ENCODE measurements around the gene ARHGAP42. TPM values are rescaled to one million over a fixed set of nuclear protein-coding genes. Genes with fewer than 3 reads are reported as not detected.

Gene ARHGAP42
- total and polyA plus RNA-seq, 8 donors: 0.76 to 4.9 (median 1.8) TPM

GRCh38 chr11:100735949-100736675 lies 49.0 kb downstream of the ARHGAP42 start:
- FAIRE-seq (no peak), ATAC-seq (no peak), DNase-seq (no peak)
- intact Hi-C loops (cut with DNase I): no loop called here
- Histone ChIP-seq H3K27ac (no peak overlapping the region), H3K27me3 (no peaks in the 10 kb centered on the region), H3K4me1 (peaks cover 0 to 5% (median 0%) of the 10 kb centered on the region in 3 donors), H3K4me3 (no peak overlapping the region), H3K36me3 (no peaks in the 10 kb centered on the region), H3K9me3 (no peaks in the 10 kb centered on the region)
- TF ChIP-seq CTCF (IDR thresholded peaks at IDR 0.05): no peak
- WGBS, 2 donors: 79 to 83% methylated on average over 5 of the region's 5 CpGs

- no peaks in the 10 kb centered on the region for H3K27me3 ChIP-seq
- WGBS, 2 donors: 9 to 10% methylated on average over 2 of the region's 2 CpGs
- no peaks in the 10 kb centered on the region for H3K9me3 ChIP-seq
- H3K36me3 ChIP-seq: no peaks in the 10 kb centered on the region
- H3K4me1 ChIP-seq: peaks cover 0 to 5% (median 0%) of the 10 kb centered on the region in 3 donors
- DNase-seq: no peak
- no peak overlapping the region for H3K4me3 ChIP-seq
- no peak for ATAC-seq
- peak; percentile 9 for FAIRE-seq
- no peak for TF ChIP-seq CTCF (IDR thresholded peaks at IDR 0.05)
- H3K27ac ChIP-seq: no peak overlapping the region
- intact Hi-C loops (cut with DNase I): no loop called here
Measured at GRCh38 chr11:100738701-100739270, 51.7 kb downstream of the ARHGAP42 start.

- no peak for TF ChIP-seq CTCF (IDR thresholded peaks at IDR 0.05)
- DNase-seq (no peak), FAIRE-seq (no peak), ATAC-seq (peak in 3 of 4 donors; percentile 30 to 70 (median 31))
- no peaks in the 10 kb centered on the region for H3K36me3 ChIP-seq
- H3K27ac ChIP-seq: no peak overlapping the region
- H3K4me3 ChIP-seq: no peak overlapping the region
- H3K27me3 ChIP-seq: no peaks in the 10 kb centered on the region
- 21 to 22% methylated on average over 3 of the region's 3 CpGs for WGBS, 2 donors
- no peaks in the 10 kb centered on the region for H3K9me3 ChIP-seq
- H3K4me1 ChIP-seq: peaks cover 0 to 5% (median 0%) of the 10 kb centered on the region in 3 donors
- intact Hi-C loops (cut with DNase I): no loop called here
Measured at GRCh38 chr11:100739666-100740065, 52.6 kb downstream of the ARHGAP42 start.

- DNase-seq (no peak), ATAC-seq (no peak), FAIRE-seq (no peak)
- TF ChIP-seq CTCF (IDR thresholded peaks at IDR 0.05): no peak
- intact Hi-C loops (cut with DNase I): no loop called here
- Histone ChIP-seq H3K36me3 (no peaks in the 10 kb centered on the region), H3K4me3 (no peak overlapping the region), H3K4me1 (peaks cover 0 to 5% (median 0%) of the 10 kb centered on the region in 3 donors), H3K27ac (no peak overlapping the region), H3K27me3 (no peaks in the 10 kb centered on the region), H3K9me3 (no peaks in the 10 kb centered on the region)
- 26 to 28% methylated on average over 2 of the region's 2 CpGs for WGBS, 2 donors
Measured at GRCh38 chr11:100740440-100740839, 53.4 kb downstream of the ARHGAP42 start.
